GM12878 (cell line): ENCODE measurements around the gene BLNK. TPM values are rescaled to one million over a fixed set of nuclear protein-coding genes. Genes with fewer than 3 reads are reported as not detected.

Experiments
- ATAC-seq: fragments of 200-7000 bp; cut with Tn5 transposase; 3 replicates; pipeline ENCODE4 v1.9.1; 2020; ENCODE audit warnings: mild to moderate bottlenecking, moderate library complexity
- BruUV-seq: library from RNA; stranded (reverse); fragments of 400-500 nt; replicated peaks from 2 replicates; lab custom pipeline; 2021; lab: Mats Ljungman, UMichigan
- CTCF ChIA-PET: fragments of 300-600 bp; sonication (Branson Sonifier 250); formaldehyde crosslinking; extraction: SDS; loops from one replicate; lab custom pipeline; 2021; ENCODE audit warnings: inconsistent platforms; lab: Yijun Ruan, JAX
- POLR2A ChIA-PET: fragments of 350-600 bp; formaldehyde crosslinking; extraction: SDS; loops from one replicate; lab custom pipeline; 2021; ENCODE audit warnings: inconsistent platforms; lab: Charles Lee
- RAD21 ChIA-PET: fragments of 300-600 bp; sonication (Branson Sonifier 250); formaldehyde crosslinking; loops from one replicate; lab custom pipeline; 2023; ENCODE audit warnings: antibody characterized with exemption; ENCODE audit not compliant: unreplicated experiment; lab: Charles Lee
- SMC1A ChIA-PET: fragments of 300-600 bp; sonication (Branson Sonifier 250); formaldehyde crosslinking; loops from one replicate; lab custom pipeline; 2023; ENCODE audit not compliant: unreplicated experiment, uncharacterized antibody; lab: Charles Lee
- DNase-seq: peaks from one replicate; pipeline ENCODE4 v3.0.0-alpha.2; 2011; ENCODE audit warnings: low read depth, low spot score
- FAIRE-seq: peaks from 3 replicates; lab custom pipeline; 2011; peaks lifted over from hg19 to GRCh38; lab: Jason Lieb, UNC
- H2AFZ ChIP-seq: 2 replicates; pipeline ENCODE4 v1.6.0; 2011; ENCODE audit warnings: low read depth, low read length, control low read depth; ENCODE audit not compliant: control insufficient read depth
- H3K27ac ChIP-seq: 2 replicates; pipeline ENCODE4 v1.5.1; 2011; ENCODE audit warnings: control low read depth; ENCODE audit not compliant: control insufficient read depth, insufficient read depth
- H3K27me3 ChIP-seq, 2 experiments: replicated peaks in 1 of 2; 2 replicates each; pipeline versions ENCODE4 v1.6.0 to v1.6.1; 2011; ENCODE audit warnings: low read length in 1 of 2; ENCODE audit not compliant: control insufficient read depth in 2 of 2, insufficient read depth in 2 of 2
- H3K36me3 ChIP-seq, 2 experiments: 2 replicates each; pipeline ENCODE4 v1.5.1; 2011; ENCODE audit warnings: low read length in 1 of 2; ENCODE audit not compliant: control insufficient read depth in 2 of 2, insufficient read depth in 2 of 2
- H3K4me1 ChIP-seq: 2 replicates; pipeline ENCODE4 v1.6.1; 2011; ENCODE audit warnings: mild to moderate bottlenecking, low read length, moderate library complexity, mixed read lengths; ENCODE audit not compliant: control insufficient read depth, insufficient read depth
- H3K4me2 ChIP-seq: 2 replicates; pipeline ENCODE4 v1.6.0; 2011; ENCODE audit warnings: control low read depth; ENCODE audit not compliant: control insufficient read depth, insufficient read depth
- H3K4me3 ChIP-seq: fragments of 200-600 bp; sonication (generic); 2 replicates; pipeline ENCODE4 v1.5.1; 2016
- H3K79me2 ChIP-seq: 2 replicates; pipeline ENCODE4 v1.6.0; 2011; ENCODE audit warnings: low read length; ENCODE audit not compliant: control insufficient read depth, insufficient read depth
- H3K9ac ChIP-seq: 2 replicates; pipeline ENCODE4 v1.8.0; 2011; ENCODE audit warnings: low read length, control low read depth, mixed read lengths; ENCODE audit not compliant: control insufficient read depth, insufficient read depth
- H3K9me3 ChIP-seq: replicated peaks from 3 replicates; pipeline ENCODE4 v1.5.1; 2011; ENCODE audit warnings: mild to moderate bottlenecking, low read length; ENCODE audit not compliant: control insufficient read depth, insufficient read depth
- H4K20me1 ChIP-seq: 2 replicates; pipeline ENCODE4 v1.6.0; 2011; ENCODE audit not compliant: control insufficient read depth, insufficient read depth
- ASH2L ChIP-seq: fragments of 300-600, 200-600 bp; sonication (generic); IDR thresholded peaks from 2 replicates; pipeline ENCODE4 v1.6.1; 2017; ENCODE audit warnings: low read depth, mild to moderate bottlenecking, borderline replicate concordance
- E4F1 ChIP-seq: fragments of 450-650 bp; IDR thresholded peaks from 2 replicates; pipeline ENCODE4 v1.6.1; 2018; ENCODE audit warnings: borderline replicate concordance, mild to moderate bottlenecking; ENCODE audit not compliant: partially characterized antibody
- IRF3 ChIP-seq: fragments of 450-650 bp; IDR thresholded peaks from 2 replicates; pipeline ENCODE4 v1.6.1; 2014; ENCODE audit warnings: mild to moderate bottlenecking
- MEF2A ChIP-seq: IDR thresholded peaks from 2 replicates; pipeline ENCODE4 v1.6.1; 2011; ENCODE audit warnings: low read depth, mild to moderate bottlenecking, low read length, moderate library complexity; ENCODE audit not compliant: insufficient read depth
- MXI1 ChIP-seq: fragments of 150-350 bp; IDR thresholded peaks from 2 replicates; pipeline ENCODE4 v1.6.1; 2011; ENCODE audit warnings: low read depth, mild to moderate bottlenecking, inconsistent platforms, low read length, improper control_type of control experiment
- PML ChIP-seq: IDR thresholded peaks from 2 replicates; pipeline ENCODE4 v1.6.1; 2012; ENCODE audit warnings: low read length, inconsistent platforms
- POU2F2 ChIP-seq: IDR thresholded peaks from 3 replicates; pipeline ENCODE4 v1.6.1; 2011; ENCODE audit warnings: low read depth, mild to moderate bottlenecking, low read length, borderline replicate concordance
- RB1 ChIP-seq: fragments of 450-650 bp; formaldehyde crosslinking; IDR thresholded peaks from 2 replicates; pipeline ENCODE4 v1.6.1; 2017; ENCODE audit warnings: mild to moderate bottlenecking, borderline replicate concordance
- SMC3 ChIP-seq: IDR thresholded peaks from 2 replicates; pipeline ENCODE4 v1.6.1; 2011; ENCODE audit warnings: low read length, improper control_type of control experiment, borderline replicate concordance
- YY1 ChIP-seq: IDR thresholded peaks from 2 replicates; pipeline ENCODE4 v1.6.1; 2011; ENCODE audit warnings: low read depth, mild to moderate bottlenecking, low read length
- WGBS: methylation state at CpG from one replicate; pipeline ENCODE4 v1.1.6; 2016; ENCODE audit warnings: low lambda C conversion rate; ENCODE audit not compliant: insufficient replicate concordance, insufficient coverage; ENCODE audit errors: missing lambda C conversion rate; 5-methylcytosine and 5-hydroxymethylcytosine counted together
- in situ Hi-C: fragments of 300-500 bp; cut with MboI; formaldehyde crosslinking; loops from 9 replicates; pipeline ENCODE4 v1.14.3; 2018; ENCODE audit warnings: mixed read lengths
- intact Hi-C: fragments of 100-400 bp; cut with micrococcal nuclease; formaldehyde crosslinking; loops from one replicate; pipeline ENCODE4 v1.14.2; 2022; ENCODE audit not compliant: unreplicated experiment
- polyA plus RNA-seq, 11 experiments: library from polyadenylated mRNA; depleted of rRNA in 4 of 11; unstranded in 6 of 11; stranded (reverse) in 5 of 11; fragments of >200 nt; fragmentation: Nextera tagmentation in 4 of 11; fragmentation: Illumina TruSeq in 1 of 11; extraction: Ambion mirVana in 4 of 11; extraction: Trizol in 1 of 11; gene quantifications; 1 replicate in 1 of 11; 2 replicates in 10 of 11; pipeline versions ENCODE4 v1.2.1 to v1.2.3, GENCODE V29; 2011 to 2016; ENCODE audit warnings: inconsistent platforms in 2 of 11, missing spikeins in 2 of 11, low read depth in 1 of 11
- total RNA-seq, 4 experiments: library from RNA; depleted of rRNA in 3 of 4; stranded (reverse); fragments of >200 nt in 3 of 4; fragmentation: Illumina TruSeq in 1 of 4; extraction: Trizol in 1 of 4; gene quantifications; 2 replicates each; pipeline versions ENCODE4 v1.2.1 to v1.2.3, GENCODE V29; 2013 to 2021
- TF ChIP-seq, protein P1 (sequence below): IDR thresholded peaks from 2 replicates; pipeline ENCODE4 v1.6.1; 2011; ENCODE audit warnings: low read depth, low read length, improper control_type of control experiment, borderline replicate concordance
- TF ChIP-seq, protein P2 (sequence below): fragments of 450-650 bp; formaldehyde crosslinking; IDR thresholded peaks from 2 replicates; pipeline ENCODE4 v1.4.0; 2022; ENCODE audit warnings: mild to moderate bottlenecking, moderate library complexity

Gene BLNK
- total and polyA plus RNA-seq, 10 of the 15 experiments (the other 5 are each of a cell fraction or from before 2014, with no cell fraction given): 79.5 to 201 (median 139) TPM

- Histone ChIP-seq H3K4me1 (no peaks in the 10 kb centered on the region; the same call in 1 of the 2 replicates), H3K27ac (no peak overlapping the region), H4K20me1 (no peaks in the 10 kb centered on the region), H3K36me3 (peaks cover 2 to 24% of the 10 kb centered on the region in 2 experiments; a peak in 3 of 4 replicates), H3K79me2 (peaks cover 50% of the 10 kb centered on the region), H3K27me3 (no peaks in the 10 kb centered on the region), H3K4me3 (no peak overlapping the region), H3K9ac (no peak overlapping the region), H3K4me2 (no peak overlapping the region), H2AFZ (no peak overlapping the region), H3K9me3 (peaks cover 2% of the 10 kb centered on the region; the same call in 2 of the 3 replicates)
- TF ChIP-seq IRF3 (no peak), POU2F2 (no peak), RB1 (no peak), MXI1 (no peak), MEF2A (no peak), ASH2L (no peak), PML (no peak), YY1 (no peak), E4F1 (no peak), SMC3 (no peak)
- TF ChIP-seq, protein P1, sequence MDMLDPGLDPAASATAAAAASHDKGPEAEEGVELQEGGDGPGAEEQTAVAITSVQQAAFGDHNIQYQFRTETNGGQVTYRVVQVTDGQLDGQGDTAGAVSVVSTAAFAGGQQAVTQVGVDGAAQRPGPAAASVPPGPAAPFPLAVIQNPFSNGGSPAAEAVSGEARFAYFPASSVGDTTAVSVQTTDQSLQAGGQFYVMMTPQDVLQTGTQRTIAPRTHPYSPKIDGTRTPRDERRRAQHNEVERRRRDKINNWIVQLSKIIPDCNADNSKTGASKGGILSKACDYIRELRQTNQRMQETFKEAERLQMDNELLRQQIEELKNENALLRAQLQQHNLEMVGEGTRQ: no peak
- TF ChIP-seq, protein P2, sequence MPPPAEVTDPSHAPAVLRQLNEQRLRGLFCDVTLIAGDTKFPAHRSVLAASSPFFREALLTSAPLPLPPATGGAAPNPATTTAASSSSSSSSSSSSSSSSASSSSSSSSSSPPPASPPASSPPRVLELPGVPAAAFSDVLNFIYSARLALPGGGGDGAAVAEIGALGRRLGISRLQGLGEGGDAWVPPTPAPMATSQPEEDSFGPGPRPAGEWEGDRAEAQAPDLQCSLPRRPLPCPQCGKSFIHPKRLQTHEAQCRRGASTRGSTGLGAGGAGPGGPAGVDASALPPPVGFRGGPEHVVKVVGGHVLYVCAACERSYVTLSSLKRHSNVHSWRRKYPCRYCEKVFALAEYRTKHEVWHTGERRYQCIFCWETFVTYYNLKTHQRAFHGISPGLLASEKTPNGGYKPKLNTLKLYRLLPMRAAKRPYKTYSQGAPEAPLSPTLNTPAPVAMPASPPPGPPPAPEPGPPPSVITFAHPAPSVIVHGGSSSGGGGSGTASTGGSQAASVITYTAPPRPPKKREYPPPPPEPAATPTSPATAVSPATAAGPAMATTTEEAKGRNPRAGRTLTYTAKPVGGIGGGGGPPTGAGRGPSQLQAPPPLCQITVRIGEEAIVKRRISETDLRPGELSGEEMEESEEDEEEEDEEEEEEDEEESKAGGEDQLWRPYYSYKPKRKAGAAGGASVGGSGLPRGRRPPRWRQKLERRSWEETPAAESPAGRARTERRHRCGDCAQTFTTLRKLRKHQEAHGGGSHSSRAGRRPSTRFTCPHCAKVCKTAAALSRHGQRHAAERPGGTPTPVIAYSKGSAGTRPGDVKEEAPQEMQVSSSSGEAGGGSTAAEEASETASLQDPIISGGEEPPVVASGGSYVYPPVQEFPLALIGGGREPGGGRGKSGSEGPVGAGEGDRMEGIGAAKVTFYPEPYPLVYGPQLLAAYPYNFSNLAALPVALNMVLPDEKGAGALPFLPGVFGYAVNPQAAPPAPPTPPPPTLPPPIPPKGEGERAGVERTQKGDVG (CRISPR knock-in tag): no peak
- intact Hi-C loops (loop anchor here (2.0 kb wide), 1 partner anchor 14 kb away; no protein-coding TSS in a partner anchor), in situ Hi-C loops (no loop called here)
- SMC1A ChIA-PET: interaction anchor here (0.8 to 11.3 kb wide), 4 partner anchors 9 to 43 kb away, joined by 3 to 137 read pairs (median 8); partner anchors contain the start of gene BLNK
- CTCF ChIA-PET: interaction anchor here (1.0 to 4.4 kb wide), 6 partner anchors 9 to 875 kb away, joined by 3 to 24 read pairs (median 6); no protein-coding TSS in a partner anchor
- FAIRE-seq (no peak), DNase-seq (no peak), ATAC-seq (peak; percentile 24; the same call in 2 of the 3 replicates)
- 0% methylated on average over 1 of the region's 1 CpG for WGBS
- RAD21 ChIA-PET: interaction anchor here (1.4 to 3.8 kb wide), 7 partner anchors 12 to 40 kb away, joined by 6 to 23 read pairs (median 8); partner anchors contain the start of gene BLNK
- BruUV-seq: no TSS peak
- POLR2A ChIA-PET: interaction anchor here (1.6 to 3.4 kb wide), 4 partner anchors 8 to 40 kb away, joined by 4 to 22 read pairs (median 8); no protein-coding TSS in a partner anchor
Measured at GRCh38 chr10:96250349-96250748, 21.0 kb downstream of the BLNK start.
